ENCODE results near the gene POR.

POR gene

GRCh38 chr7:75950111-75950681, 35.2 kb downstream of the POR start:
- CTCF ChIA-PET = interaction anchor here (1.2 to 2.4 kb wide), 2 partner anchors 11 to 16 kb away, joined by 3 to 5 read pairs; no protein-coding TSS in a partner anchor
- POLR2A ChIA-PET = no interaction called here
- no peak for DNase-seq (ENCODE audit: extremely low spot score)
- no peak for TF ChIP-seq CTCF (IDR thresholded peaks at IDR 0.05; ENCODE audit: control extremely low read depth, extremely low read depth, low read depth, missing control alignments)

DNA sequence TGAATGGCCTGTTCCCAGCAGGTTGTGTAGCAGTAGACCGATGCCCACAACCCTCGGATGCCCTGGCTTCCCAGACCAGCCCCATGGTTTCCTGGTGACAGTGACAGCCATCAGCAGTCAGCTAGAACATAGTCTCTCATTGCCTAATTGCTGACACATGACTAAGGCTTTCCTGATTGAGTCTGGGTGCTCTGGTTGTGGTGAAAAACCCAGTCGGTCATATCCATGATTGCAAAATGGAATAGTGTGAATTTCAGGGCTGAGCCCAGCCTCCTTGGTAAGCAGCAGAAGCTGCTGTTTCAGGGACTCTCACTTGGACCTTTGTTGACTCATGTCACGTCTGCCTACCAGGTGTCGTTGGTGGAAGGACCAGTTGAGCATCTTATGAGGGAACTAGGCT, 36.6 kb downstream of the POR start:
- no peak for DNase-seq (ENCODE audit: extremely low spot score)
- ChIA-PET POLR2A (no interaction called here), CTCF (interaction anchor here (2.4 kb wide), 1 partner anchor 17 kb away, joined by 5 read pairs; no protein-coding TSS in a partner anchor)
- no peak for TF ChIP-seq CTCF (IDR thresholded peaks at IDR 0.05; ENCODE audit: control extremely low read depth, extremely low read depth, low read depth, missing control alignments)

DNA sequence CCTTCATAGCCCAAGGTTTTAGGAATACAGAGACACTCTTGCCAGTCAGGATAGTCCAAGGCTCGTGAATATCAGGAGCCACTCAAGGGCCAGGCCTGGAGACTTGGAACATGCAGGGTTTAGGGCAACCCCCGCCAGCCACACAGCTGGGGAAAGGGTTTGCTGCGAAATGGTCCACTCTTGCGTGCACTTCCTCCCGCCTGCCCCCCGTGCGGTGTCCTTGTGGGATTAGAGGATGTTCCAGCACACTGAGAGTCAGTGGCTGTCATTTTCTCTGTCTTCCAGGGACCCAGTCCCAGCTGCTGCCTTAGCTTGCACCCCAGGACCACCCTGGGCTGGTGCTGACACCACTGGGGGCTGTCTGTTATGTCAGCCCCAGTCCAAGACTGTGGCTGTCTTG, 38.5 kb downstream of the POR start:
- DNase-seq (ENCODE audit: extremely low spot score) = no peak
- CTCF ChIA-PET = no interaction called here
- no peak for TF ChIP-seq CTCF (IDR thresholded peaks at IDR 0.05; ENCODE audit: control extremely low read depth, extremely low read depth, low read depth, missing control alignments)
- POLR2A ChIA-PET = no interaction called here

DNA sequence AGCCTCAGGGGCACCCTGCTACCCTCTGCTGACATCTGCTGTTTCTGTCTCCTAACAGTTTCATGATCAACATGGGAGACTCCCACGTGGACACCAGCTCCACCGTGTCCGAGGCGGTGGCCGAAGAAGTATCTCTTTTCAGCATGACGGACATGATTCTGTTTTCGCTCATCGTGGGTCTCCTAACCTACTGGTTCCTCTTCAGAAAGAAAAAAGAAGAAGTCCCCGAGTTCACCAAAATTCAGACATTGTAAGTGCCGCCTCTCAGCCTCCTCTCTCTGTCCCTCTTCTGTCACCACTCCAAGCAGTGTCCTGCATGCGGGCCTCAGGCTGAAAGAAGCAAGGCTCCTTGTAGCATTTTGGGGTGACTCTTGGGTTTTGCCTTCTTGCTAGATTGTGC, 39.0 kb downstream of the POR start:
- ChIA-PET POLR2A (no interaction called here), CTCF (no interaction called here)
- no peak for TF ChIP-seq CTCF (IDR thresholded peaks at IDR 0.05; ENCODE audit: control extremely low read depth, extremely low read depth, low read depth, missing control alignments)
- DNase-seq (ENCODE audit: extremely low spot score) = no peak

GRCh38 chr7:75955331-75955955, 40.5 kb downstream of the POR start:
- CTCF ChIA-PET = interaction anchor here (6.0 kb wide), 1 partner anchor 65 kb away, joined by 17 read pairs; no protein-coding TSS in a partner anchor
- DNase-seq (ENCODE audit: extremely low spot score) = no peak
- POLR2A ChIA-PET = no interaction called here
- no peak for TF ChIP-seq CTCF (IDR thresholded peaks at IDR 0.05; ENCODE audit: control extremely low read depth, extremely low read depth, low read depth, missing control alignments)

DNA sequence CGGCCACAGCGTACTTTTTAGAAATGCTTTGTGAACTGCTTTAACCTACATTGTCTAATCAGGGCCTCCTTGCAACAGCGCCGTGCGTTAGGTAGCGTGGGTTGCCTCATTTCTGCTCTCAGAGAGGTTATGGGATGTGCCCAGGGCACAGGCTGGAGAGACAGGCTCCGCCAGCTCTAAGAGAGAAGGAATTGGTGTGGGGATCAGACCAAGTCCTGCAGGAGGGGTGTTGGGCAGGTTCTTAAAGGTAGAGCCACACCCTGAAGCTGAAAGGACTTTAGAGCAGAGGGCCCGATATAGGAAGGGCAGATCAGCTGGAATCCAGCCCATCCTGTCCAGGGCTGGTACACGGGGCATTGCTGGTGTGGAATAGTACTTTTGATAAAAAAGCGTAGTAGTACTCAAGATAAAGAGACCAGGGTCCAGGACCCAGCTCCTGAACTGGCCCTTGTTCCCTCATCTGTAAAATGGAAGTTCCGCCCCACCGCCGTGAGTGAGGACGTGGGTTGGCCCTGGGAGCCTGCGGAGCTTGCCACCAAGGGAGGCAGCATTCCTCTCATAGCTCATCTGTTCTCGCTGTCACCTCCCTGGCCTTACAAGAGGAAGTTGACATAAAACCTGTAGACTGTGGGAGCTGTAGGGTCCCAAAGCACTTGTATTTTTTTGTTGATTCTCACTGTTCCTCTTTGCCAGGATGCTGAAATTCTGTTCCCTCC, 42.2 kb downstream of the POR start:
- POLR2A ChIA-PET = no interaction called here
- no peak for TF ChIP-seq CTCF (IDR thresholded peaks at IDR 0.05; ENCODE audit: control extremely low read depth, extremely low read depth, low read depth, missing control alignments)
- DNase-seq (ENCODE audit: extremely low spot score) = no peak
- CTCF ChIA-PET = interaction anchor here (6.0 kb wide), 1 partner anchor 63 kb away, joined by 17 read pairs; no protein-coding TSS in a partner anchor

All from GM10248 (cell line).